ENCODE measurements around the gene ITGAV. TPM values are rescaled to one million over a fixed set of nuclear protein-coding genes. Genes with fewer than 3 reads are reported as not detected.

Gene ITGAV
- total and polyA plus RNA-seq, 12 donors = 17.2 to 292 (median 223) TPM

DNA sequence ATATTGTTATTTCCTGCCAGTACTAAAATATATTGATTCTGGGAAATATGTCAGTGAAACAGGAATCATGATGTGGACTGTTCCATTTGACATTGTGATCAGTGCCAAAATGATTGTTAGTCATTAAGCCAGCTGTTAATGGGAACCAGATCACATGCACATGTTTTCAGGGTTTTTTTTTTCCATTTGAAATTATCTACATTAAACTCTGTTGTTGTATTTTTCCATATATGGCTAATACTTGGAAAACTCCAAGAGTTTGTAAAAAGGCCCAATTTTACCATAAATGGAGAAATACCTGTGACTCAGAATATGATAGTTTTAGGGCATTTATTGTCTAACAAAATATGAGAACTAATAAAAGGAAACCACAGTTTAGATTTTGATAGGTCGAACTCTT is 13.4 kb downstream of the ITGAV start:
- no peak overlapping the region for H3K4me3 ChIP-seq
- intact Hi-C loops (cut with DNase I) = no loop called here
- ATAC-seq (no peak), DNase-seq (no peak)
- no peak overlapping the region for H3K27ac ChIP-seq
- H3K9me3 ChIP-seq = no peaks in the 10 kb centered on the region
- TF ChIP-seq, protein P1, sequence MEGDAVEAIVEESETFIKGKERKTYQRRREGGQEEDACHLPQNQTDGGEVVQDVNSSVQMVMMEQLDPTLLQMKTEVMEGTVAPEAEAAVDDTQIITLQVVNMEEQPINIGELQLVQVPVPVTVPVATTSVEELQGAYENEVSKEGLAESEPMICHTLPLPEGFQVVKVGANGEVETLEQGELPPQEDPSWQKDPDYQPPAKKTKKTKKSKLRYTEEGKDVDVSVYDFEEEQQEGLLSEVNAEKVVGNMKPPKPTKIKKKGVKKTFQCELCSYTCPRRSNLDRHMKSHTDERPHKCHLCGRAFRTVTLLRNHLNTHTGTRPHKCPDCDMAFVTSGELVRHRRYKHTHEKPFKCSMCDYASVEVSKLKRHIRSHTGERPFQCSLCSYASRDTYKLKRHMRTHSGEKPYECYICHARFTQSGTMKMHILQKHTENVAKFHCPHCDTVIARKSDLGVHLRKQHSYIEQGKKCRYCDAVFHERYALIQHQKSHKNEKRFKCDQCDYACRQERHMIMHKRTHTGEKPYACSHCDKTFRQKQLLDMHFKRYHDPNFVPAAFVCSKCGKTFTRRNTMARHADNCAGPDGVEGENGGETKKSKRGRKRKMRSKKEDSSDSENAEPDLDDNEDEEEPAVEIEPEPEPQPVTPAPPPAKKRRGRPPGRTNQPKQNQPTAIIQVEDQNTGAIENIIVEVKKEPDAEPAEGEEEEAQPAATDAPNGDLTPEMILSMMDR (IDR thresholded peaks at IDR 0.05) = no peak
- WGBS, 2 donors = 92 to 96% methylated on average over 1 of the region's 1 CpG
- H3K27me3 ChIP-seq = no peaks in the 10 kb centered on the region
- H3K36me3 ChIP-seq = peaks cover 0 to 58% (median 0%) of the 10 kb centered on the region in 9 donors
- H3K4me1 ChIP-seq = peaks cover 6 to 67% (median 34%) of the 10 kb centered on the region in 9 donors

DNA sequence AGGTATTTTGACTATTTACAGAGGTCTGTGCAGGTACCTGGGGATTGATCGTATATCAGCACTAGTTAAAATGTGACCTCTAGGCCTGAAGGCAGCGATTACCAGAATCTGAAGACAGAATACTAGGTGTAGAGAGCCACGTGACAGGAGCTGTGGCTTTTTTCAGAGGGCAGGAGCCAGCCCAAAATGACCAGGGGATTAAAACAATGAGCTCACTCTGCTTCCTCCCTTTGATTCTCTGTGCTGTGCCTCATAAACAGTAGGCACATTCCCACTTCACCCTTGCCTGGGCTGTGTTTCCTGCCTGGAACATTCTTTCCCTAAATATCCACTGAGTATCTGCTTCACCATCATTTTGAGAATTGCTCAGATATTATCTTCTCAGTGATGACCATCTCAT is 15.2 kb downstream of the ITGAV start:
- intact Hi-C loops (cut with DNase I) = no loop called here
- Histone ChIP-seq H3K27ac (peak overlapping the region; percentile 47 to 83 (median 67)), H3K4me1 (peaks cover 6 to 51% (median 26%) of the 10 kb centered on the region in 9 donors), H3K9me3 (no peaks in the 10 kb centered on the region), H3K27me3 (no peaks in the 10 kb centered on the region), H3K4me3 (no peak overlapping the region), H3K36me3 (peaks cover 0 to 55% (median 0%) of the 10 kb centered on the region in 9 donors)
- 36 to 39% methylated on average over 3 of the region's 3 CpGs for WGBS, 2 donors
- ATAC-seq = peak in 7 of 8 donors; percentile 47 to 74 (median 63)
- DNase-seq = peak in 1 of 2 donors; percentile 14
- TF ChIP-seq, protein P1 (IDR thresholded peaks at IDR 0.05) = no peak

DNA sequence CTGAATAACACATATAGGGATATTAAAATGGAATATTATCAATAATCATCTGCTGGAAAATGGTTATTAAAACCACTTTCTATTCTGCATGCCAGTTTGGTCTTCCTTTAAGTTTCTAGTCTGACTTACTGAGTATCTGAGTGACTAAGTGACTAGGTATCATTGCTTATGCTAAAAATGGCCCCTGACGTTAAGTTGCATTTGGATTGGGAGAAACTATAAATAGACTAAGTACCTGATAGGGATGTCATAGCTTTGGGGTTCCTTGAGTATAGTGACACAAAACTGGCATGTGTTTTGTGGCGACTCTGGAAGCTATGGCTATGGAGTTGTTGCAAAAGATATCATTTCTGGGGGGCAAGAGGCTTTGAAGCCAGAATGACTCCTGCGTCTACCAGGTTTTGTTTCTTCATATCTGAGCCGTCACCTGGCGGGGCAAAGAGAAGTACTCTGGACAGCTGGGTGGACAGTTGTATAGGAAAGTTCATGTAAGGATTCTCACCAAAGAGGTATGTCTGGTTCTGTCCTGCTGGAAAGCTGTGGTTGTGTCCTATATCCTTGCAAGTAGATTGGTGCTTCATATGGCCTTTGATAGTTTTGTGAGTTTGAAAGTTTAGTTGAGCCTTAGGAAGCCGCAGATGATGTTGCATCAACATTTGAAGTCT is 17.9 kb downstream of the ITGAV start:
- TF ChIP-seq, protein P1 (IDR thresholded peaks at IDR 0.05) = no peak
- Histone ChIP-seq H3K27me3 (no peaks in the 10 kb centered on the region), H3K4me1 (peaks cover 6 to 73% (median 42%) of the 10 kb centered on the region in 9 donors), H3K36me3 (peaks cover 0 to 44% (median 0%) of the 10 kb centered on the region in 9 donors), H3K9me3 (no peaks in the 10 kb centered on the region), H3K27ac (peak overlapping the region; percentile 1 to 78 (median 69)), H3K4me3 (peak overlapping the region in 9 of 10 donors; percentile 6 to 49 (median 43))
- DNase-seq (peak in 1 of 2 donors; percentile 16), ATAC-seq (peak; percentile 55 to 92 (median 82))
- 60 to 69% methylated on average over 6 of the region's 6 CpGs for WGBS, 2 donors
- intact Hi-C loops (cut with DNase I) = loop anchor here in 1 of 10 donors (2.0 kb wide), 1 partner anchor 17 kb away; the partner anchor contains the start of gene ITGAV

DNA sequence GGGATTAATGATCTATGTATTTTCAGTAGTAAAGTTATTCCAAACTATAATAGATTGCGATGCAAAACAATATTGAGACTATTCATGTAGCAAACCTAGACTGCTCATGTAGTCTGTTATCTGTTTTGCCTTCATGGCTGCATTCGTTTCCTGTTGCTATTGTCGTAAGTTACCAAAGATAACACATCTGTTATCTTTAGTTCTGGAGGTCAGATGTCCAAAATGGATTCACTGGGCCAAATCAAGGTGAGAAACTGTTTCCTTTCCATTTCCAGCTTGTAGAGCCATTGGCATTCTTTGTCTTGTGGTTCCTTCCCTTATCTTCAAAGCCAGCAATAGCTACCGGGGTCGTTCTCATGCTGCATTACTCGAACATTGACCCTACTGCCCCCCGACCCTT is 20.9 kb downstream of the ITGAV start:
- TF ChIP-seq, protein P1 (IDR thresholded peaks at IDR 0.05) = no peak
- Histone ChIP-seq H3K36me3 (peaks cover 0 to 30% (median 0%) of the 10 kb centered on the region in 9 donors), H3K4me1 (peaks cover 0 to 56% (median 34%) of the 10 kb centered on the region in 9 donors), H3K9me3 (no peaks in the 10 kb centered on the region), H3K27ac (peak overlapping the region in 5 of 10 donors; percentile 5 to 78 (median 76)), H3K4me3 (peak overlapping the region in 3 of 10 donors; percentile 43 to 49 (median 45)), H3K27me3 (no peaks in the 10 kb centered on the region)
- ATAC-seq = no peak
- DNase-seq = no peak
- intact Hi-C loops (cut with DNase I) = no loop called here
- WGBS, 2 donors = 36 to 42% methylated on average over 7 of the region's 7 CpGs

Measured in heart right ventricle (tissue), 16 donors.